DMS 273 treated with DMSO at 0.1 percent for 48 hours (cell line): ENCODE results near the gene MECP2.
"Not testable (repeated sequence)": the region's sequence is repeated elsewhere in the genome, so short reads cannot be mapped to it uniquely, and the experiment has no call there.

Experiments
- DNase-seq: peaks from one replicate; lab custom pipeline; 2025; lab: John Stamatoyannopoulos, UW

The MECP2 gene

DNA sequence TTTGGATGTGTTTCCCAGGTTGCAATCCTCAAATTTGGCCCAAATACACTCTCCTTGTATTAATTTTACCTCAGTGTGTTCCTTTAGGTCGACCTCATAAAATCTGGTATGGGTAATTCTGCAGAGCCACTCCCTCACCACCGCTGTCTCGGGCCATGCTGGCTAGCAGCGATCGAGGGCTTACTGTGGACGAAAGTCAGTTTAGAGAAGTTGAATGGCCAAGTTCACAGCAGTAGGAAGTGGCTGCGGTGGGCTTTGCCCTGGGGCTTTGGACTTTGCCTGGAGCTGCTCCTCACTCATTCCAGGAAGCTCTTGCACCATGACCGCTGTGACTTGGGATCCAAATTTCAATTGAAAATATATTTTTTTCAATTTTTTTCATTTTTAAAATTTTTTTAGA, 105.3 kb downstream of the MECP2 start:
- no peak for DNase-seq

DNA sequence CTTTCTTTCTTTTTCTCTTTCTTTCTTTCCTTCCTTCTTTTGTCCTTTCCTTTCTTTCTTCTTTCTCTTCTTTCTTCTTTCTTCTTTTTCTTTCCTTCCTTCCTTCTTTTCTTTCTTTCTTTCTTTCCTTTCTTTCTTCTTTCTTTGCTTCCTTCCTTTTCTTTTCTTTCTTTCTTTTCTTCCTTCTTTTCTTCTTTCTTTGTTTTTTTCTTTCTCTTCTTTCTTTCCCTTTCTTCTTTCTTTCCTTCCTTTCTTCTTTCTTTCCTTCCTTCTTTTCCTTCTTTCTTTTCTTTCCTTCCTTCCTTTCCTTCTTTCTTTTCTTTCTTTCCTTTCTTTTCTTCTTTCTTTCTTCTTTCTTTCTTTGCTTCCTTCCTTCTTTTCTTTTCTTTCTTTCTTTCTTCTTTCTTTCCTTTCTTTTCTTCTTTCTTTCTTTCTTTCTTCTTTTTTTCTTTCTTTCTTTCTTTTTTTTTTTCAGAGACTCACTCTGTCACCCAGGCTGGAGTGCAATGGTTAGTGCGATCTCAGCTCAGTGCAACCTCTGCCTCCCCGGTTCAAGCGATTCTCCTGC, 106.4 kb downstream of the MECP2 start:
- DNase-seq = no peak

DNA sequence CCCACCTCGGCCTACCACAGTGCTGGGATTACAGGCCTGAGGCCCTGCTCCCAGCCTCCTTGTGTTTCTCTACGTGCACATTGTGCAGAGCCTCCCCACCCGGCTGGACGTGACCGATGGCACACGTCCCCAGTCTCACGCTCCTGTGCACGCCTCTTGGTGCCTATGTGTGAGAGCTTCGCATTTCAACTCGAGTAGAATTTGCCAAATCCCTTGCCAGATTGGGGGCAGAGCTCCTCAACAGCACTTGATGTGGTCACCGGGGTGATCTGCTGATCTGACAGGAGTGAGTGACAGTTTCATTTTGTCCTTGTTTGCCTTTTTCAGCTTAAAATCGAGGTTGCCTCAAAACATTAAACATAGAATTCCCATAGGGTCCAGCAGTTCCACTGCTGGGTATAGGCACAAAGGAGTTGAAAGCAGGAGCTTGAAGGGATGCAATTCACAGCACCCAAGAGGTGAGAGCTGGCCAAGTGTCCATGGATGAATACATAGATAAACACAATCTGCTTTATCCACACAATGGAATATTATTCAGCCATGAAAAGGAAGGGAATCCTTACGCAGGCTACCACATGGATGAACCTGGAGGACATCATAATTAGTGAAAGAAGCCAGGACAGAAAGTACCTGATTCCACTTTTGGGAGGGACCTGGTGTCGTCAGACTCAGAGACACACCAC, 107.4 kb downstream of the MECP2 start:
- DNase-seq = no peak

DNA sequence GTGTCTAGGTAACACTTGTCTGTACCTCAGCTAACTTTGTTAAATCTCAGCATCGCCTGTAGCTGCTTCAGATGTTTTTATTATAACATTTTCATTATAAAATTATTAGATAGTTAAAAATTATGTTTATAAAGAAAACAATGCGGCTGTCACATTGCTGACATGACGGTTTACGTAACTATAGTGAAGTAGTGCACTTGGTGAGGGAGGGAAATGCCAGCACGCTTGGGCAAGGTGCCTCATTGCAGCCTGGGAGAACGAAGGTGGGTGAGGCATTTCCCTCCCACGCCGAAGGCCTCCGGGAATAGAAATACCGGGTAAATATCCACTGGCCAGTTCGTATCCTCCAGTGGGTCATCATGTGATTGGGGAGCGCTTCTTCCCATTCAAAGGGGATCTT, 109.0 kb downstream of the MECP2 start:
- no peak for DNase-seq

DNA sequence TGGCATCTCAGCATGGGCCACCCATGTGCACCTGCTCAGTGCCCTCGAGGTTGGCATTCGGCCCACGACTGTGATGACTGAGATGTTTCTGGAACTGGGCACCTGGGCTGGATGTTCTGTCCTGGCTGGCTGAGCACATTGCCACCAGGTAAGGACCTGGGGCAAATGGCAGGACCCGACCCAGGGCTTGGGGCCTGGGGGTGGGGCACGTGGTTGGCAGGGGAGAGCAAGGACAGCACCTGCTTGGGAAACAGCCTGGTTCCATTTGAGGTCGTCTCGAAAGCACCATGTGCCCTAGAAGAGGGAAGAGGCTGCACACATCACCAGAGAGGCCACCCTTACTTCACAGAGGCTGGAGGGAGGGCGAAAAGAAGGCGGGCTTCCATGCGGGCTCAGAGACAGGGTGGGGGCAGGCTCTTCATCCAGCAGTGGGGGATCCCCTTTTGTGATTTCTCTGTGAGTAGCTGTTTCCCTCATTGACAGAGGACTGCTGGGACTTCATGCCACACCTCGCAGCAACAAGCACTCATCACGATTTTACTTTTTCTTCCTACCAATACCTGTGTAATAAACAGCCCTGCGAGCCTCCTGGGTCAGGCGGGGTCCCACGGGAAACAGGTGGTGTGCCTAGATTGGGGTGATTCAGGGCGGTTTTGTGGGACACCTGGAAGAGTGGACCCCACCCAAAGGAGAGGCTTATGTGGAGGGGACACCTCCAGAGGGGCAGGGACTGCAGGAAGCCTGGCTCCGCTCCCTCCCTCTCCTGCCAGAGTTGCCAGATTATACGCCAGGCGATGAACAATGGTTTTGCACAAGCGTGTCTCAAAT, 113.0 kb downstream of the MECP2 start:
- no peak for DNase-seq

DNA sequence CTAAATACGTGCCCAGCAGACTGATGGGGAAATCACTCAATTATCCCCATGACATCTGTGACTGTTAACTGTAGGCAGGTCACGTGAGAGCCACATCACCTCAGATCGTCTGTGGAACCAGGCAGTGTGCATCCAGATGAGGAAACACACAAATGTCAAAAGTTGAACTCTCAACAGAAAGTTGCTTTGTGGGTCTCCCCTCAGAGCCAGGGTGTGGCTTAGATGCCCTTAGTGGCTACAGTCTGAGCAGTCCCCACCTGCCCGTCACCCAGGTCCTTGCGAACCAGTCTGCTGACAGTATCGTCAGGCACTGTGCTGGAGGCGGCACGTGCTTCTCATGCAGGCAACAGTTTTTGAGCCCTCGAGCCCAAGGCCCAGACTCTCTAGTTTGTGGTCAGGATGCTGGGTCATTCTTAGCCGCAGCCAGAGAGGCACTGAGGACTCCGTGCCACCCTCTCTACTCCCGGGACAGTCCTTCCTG, 114.2 kb downstream of the MECP2 start:
- DNase-seq = no peak

DNA sequence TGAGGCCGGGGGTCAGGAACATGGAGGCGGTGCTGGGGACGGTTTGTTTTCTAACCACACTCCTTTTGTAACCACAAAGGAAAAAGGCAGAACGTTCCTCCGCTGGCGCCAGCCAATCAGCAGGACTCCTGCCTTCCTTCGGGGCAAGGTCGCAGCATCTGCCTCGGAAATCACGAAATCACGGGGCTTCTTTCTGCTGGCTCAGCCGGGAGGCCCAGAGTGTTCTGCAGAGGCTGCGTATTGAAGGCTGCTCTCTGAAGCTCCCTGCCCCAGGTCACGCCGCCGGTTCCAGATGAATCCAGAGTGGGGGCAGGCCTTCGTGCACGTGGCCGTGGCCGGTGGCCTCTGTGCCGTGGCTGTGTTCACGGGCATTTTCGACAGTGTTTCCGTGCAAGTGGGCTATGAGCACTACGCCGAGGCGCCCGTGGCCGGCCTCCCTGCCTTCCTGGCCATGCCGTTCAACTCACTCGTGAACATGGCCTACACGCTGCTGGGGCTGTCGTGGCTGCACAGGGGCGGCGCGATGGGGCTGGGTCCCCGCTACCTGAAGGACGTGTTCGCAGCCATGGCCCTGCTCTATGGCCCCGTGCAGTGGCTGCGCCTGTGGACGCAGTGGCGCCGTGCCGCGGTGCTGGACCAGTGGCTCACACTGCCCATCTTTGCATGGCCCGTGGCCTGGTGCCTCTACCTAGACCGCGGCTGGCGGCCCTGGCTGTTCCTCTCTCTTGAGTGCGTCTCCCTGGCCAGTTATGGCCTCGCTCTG, 115.6 kb downstream of the MECP2 start:
- no peak for DNase-seq

DNA sequence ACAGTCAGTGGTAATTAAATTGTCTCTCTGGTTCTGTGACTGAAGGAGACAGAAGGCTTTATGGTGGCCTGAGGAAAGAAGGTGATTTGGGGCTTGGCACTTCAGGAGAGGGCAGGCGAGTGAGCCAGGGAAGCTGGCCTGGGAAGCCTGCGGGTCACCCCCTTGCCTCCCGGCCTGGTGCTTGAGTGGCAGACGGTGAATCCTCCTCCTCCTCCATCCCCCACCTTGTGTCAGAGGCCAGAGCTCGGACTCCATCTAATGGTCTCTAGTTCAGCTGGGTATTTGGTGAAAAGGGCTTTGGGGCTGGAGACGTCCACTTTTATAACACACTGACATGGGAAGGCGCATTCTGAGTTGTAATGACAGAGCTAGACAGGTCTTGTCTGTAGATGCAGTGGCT, 116.3 kb downstream of the MECP2 start:
- DNase-seq = no peak

DNA sequence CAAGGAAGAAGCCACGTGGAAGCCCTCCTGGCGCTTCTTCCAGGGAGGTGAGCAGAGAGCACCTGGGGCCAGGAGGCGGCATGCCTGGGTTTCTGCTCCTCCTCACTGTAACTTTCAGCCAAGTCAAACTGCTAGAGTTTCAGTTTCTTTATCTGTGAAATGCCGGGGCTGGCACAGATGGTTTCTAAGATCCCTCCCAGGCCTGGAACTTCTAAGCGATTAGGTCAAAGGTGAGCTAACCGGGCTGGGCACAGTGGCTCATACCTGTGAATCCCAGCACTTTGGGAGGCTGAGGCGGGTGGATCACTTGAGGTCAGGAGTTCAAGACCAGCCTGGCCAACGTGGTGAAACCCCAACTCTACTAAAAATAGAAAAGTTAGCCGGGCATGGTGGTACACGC, 117.1 kb downstream of the MECP2 start:
- DNase-seq = not testable (repeated sequence)

DNA sequence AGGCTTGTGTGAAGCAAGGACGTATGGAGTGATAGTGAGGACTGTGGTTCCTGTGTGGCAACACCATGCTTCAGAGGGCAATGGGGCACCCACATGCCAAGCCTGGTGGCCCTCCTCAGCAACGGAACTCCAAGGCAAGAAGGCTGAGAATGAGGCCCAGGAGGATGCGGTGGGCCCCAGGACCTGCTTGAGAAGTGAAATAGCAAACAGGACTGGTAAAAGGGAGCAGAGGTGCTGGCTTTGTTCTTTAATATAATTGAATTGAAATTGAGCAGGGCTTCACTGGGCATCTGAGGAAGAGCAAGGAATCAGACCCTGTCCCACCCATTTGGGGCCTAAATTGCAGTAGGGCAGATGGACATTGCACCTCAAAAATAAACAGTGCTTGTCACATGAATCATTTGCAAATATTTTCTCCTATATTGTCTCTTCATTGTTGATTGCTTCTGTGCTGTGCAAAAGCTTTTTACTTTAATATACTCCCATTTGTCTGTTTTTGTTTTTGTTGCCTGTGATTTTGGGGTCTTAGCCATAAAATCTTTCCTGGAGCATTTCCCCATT, 122.7 kb downstream of the MECP2 start:
- no peak for DNase-seq

DNA sequence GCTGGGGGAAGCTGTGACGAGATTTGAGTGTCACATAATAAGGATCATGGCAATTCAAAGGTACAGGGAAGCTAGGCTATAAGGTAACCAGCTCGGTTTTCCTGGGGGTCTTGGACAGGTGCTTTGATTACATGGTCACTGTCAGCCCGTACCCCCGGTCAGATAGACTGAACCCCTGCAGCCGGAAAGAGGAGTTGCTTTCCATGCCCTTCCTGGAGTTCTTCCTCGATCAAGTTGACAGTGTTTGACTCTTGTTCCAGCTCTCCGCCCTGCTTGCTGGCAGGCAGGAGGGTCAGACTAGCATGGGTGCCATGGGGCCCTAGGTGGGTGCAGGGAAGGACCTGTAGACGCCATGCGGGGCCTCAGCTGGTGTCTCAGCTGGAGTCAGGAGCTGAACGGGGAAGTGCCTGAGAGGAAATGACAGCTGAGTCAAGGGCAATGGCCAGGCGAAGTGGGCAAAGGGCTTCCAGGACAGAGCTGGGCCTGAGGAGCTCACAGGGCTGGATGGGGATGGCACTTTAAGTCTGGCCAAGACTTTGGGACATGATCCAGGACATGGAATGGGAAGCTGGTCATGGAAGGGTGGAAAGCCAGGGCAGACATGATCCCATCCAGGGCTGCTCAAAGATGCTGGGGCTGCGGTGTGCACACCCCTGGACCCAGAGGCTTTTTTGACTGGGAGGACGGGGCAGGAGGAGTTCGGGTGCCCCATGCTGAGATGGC, 123.4 kb downstream of the MECP2 start:
- DNase-seq = no peak

DNA sequence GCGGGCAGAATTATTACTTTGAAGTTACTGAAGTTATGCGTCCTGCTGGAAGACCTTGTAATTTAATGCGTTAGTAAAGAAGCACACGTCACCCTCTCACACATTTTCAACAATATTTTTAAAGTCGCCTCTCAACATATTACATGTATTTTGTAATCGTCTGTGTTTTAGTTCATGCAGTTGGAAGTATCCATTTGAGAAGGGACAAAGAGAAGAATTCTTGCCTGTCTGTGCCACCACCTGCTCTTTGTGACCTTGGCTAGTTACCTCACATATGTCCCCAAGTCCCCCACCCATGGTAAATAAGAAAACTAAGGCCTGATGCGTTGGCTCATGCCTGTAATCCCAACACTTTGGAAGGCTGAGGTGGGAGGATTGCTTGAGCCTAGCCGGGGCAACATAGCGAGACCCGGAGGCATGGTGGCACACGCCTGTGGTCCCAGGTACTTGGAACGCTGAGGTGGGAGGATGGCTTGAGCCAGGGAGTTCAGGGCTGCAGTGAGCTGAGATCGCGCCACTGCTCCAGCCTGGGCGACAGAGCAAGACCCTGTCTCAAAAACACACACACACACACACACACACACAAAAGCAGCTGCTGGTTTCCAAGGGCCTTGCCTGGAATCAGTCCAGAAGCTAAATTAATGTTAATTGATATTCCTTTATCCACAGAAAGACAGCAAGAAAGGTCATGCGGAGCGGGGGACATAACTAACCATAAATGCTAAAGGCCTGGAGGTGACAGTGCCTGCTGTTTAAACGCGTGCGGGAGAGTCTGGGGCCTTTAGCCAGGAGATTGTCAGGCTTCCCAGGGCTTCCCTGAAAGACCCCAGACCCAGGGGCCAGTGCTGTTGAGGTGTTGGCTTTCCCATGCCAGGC, 124.2 kb downstream of the MECP2 start:
- peak; percentile 27 for DNase-seq

DNA sequence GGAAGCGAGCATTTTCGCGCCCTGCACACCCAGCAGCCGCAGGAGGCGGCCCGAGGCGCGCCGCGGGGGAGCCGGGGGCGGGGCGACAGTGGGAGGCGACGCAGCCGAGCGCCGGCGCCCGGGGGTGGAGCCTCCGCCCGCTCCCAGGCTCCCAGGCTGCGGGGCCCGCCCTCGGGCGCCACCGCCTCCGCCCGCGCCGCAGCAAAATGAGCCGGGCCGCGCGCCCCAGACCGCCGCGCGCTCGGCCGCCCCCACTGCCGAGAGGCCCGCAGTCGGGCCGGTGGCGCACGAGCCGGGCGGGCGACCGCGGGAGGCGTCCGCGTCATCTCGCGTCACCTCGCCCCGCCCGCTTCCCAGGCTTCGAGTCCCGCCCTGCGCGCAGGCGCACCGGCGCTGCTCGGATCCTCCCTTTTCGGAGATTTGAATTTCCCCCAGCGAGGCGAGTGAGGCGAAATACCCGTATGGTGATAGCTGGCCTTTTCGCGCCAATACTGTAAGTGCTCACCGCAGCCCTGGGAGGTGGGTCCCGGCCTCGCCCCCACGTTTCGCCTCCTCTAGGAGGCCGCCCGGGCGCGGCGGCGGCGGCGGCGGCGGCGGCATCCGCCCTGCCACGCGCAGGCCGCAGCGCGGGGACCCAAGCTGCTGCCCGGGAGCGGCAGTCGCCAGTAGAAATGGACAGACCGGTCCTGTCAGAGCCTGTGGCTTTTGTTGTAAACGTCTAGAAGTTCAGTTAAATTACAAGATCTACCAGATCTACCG, 125.0 kb downstream of the MECP2 start, which contains the start of gene TMEM187:
Gene TMEM187 (plus strand): TSS at position 387 of the 759 bp plus-strand sequence. CDS start 9,309 bp downstream, outside the sequence.
- peak; percentile 94 for DNase-seq
